CD4-positive, alpha-beta T cell treated with Interleukin-4 for 4 hours (primary cell): ENCODE data around the gene AQP12B.
"Not testable (repeated sequence)": the region's sequence is repeated elsewhere in the genome, so short reads cannot be mapped to it uniquely, and the experiment has no call there.

Source experiments
- DNase-seq: peaks from one replicate; pipeline ENCODE4 v3.0.0-alpha.2; 2020

AQP12B gene, protein sequence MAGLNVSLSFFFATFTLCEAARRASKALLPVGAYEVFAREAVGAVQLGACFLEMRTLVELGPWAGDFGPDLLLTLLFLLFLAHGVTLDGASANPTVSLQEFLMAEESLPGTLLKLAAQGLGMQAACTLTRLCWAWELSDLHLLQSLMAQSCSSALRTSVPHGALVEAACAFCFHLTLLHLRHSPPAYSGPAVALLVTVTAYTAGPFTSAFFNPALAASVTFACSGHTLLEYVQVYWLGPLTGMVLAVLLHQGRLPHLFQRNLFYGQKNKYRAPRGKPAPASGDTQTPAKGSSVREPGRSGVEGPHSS

DNA sequence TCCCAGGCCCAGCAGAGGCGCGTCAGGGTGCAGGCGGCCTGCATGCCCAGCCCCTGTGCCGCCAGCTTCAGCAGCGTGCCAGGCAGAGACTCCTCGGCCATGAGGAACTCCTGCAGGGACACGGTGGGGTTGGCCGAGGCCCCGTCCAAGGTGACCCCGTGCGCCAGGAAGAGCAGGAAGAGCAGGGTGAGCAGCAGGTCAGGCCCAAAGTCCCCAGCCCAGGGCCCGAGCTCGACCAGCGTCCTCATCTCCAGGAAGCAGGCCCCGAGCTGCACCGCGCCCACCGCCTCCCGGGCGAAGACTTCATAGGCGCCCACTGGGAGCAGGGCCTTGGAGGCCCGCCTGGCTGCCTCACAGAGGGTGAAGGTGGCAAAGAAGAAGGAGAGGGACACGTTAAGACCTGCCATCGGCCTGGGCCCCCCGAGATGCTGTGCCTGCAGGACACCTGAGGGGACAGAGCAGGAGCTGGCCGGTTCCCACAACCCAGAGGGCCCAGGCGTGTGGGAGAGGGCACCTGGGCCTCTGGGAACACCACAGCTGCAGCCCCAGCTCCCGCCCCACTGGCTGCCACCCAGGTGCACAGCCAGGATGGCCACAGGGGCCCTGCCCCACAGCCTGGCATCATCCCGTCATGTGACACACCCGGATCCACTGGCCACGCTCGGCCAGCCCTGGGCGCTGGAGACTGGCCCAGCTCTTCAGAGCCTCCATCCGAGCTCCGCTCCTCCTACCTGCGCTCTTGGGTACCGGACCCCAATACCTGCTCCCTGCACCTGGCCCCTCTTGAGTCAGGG, at the start of gene AQP12B:
Gene AQP12B, minus strand, starts transcription at position 455 of the 794 bp plus-strand sequence. Its CDS starts 48 bp downstream, at position 407.
- DNase-seq, result not testable (repeated sequence)

DNA sequence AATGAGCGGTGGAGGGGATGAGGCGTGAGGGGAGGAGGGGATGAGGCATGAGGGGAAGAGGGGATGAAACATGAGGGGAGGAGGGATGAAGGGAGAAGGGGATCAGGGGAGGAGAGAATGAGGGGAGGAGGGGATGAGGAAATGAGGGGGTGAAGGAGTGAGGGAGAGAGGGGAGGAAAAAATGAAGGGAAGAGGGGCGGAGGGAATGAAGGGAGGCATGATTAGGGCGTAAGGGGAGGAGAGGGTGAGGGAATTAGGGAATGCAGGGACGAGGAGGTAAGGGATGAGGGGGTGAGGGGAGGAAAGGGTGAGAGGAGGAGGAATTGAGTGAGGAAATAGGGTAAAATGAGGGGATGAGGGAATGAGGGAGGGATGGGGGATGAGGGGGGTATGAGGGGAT, 49.5 kb upstream of the AQP12B start:
- no peak for DNase-seq

DNA sequence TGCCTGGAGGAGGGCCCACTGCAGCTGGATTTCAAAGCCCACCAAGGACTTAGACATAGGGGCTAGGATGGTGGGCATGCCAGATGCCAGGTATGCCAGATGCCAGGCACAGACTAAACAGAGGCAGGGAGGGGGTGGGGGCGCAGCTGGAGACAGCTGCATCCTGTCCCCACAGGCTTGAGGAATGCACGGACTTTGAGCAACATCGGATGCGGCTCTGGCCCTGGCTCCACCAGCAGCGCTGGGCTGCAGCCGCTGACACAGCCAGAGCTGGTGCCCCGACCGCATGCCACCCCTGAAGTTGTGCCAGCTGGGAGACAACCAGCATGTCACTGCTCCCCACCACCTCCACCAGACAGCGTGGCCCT, 48.5 kb upstream of the AQP12B start:
- DNase-seq, result no peak

DNA sequence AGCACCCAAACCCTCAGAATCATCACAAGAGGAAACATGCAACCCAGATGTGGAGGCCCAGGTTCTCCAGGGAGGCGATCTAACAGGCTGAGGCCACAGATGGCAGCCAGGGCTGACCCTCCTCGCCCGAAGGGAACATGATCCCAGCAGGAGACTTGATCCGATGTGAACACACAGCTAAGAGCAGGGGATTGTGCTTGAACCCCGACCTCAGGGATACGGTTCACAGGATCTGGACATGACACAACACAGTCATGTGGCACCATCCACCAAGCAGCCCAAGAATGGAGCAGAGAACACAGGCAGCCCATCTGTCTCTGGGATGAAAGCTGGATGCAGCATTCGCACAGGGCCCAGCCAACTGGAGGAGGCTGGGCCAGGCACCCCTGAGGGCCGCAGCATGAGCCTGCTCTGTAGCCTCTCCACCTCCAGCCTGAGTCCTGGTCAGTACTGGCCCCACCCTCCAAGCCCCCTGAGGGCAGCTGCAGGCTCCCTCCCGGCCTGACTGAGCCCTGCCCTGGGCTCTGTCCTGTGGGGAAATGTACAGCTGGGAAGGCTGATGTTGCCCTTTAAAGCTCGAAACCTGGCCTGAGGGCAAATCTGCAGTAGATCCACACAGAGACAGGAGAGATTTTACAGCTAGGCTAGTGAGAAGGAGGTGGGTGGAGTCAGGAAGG, 48.0 kb upstream of the AQP12B start:
- no peak for DNase-seq

DNA sequence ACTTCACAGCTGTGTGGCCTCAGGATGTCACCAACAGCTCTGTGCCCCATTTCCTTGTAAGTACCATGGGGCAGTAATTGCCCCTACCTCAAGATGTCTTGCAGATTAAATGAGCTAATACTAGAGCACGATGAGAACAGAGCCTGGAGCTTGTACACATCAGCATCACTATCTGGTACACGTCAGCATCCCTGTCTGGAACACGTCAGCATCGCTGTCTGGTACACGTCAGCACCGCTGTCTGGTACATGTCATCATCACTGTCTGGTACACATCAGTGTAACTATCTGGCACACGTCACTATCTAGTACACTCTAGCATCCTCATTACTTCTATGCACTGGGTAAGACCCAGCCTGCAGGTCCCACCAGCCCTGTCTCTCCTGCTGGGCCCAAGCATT, 46.1 kb upstream of the AQP12B start:
- no peak for DNase-seq

DNA sequence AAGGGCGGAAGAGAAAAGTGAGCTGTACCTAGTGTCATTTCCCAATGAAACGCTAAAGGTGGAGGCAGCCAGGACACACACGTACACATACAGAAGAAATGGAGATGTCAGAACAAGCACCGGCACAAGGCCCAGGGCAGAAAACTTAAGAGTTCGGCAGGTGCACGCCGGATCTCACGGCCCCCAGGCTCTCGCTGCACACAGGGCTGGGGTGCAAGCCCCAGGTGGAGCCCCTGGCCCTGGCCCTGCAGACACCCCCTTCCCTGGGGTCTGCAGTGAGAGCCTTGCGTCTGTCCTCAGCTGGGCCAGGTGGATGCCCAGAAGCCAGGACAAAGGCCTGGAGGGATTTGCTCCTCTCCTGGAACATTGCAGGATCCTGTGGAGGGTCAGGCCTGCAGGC, 45.7 kb upstream of the AQP12B start:
- DNase-seq, result no peak

DNA sequence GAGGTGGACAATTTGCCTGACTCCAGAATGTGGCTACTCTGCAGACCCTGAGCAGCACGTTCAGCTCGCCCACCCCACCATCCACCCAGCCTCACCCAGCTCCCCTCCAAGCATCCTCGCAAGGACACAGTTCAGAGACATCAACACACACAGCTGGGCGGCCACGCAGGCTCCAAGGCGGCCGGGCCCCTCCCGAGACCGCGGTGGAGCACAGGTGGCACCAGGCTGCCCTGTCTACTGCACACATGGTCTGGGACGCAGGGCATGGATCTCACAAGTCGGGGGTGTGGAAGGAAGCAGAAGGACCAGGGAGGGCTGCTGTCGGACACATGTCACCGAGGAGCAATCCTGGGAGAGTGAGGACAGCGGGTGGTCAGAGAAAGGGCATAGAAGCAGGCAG, 45.2 kb upstream of the AQP12B start:
- no peak for DNase-seq

DNA sequence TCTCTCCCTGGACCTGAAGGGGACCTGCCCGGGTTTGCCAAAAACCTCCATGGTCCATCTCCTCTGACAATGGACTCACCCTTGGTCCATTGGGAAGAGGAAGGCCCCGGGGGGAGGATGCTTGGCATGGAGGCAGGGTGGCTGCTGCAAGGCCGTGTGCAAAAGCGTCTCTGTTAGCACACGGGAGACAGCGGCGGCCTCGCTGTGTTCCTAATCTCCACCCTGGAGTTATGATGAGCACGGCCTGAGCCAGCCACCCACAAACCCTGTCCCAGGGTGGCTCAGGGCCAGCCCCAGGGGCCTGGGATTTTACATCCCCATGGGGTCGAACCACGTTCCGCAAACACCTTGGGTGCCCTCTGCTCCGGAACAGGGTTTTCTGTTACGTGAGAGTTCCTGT, 44.8 kb upstream of the AQP12B start:
- no peak for DNase-seq

DNA sequence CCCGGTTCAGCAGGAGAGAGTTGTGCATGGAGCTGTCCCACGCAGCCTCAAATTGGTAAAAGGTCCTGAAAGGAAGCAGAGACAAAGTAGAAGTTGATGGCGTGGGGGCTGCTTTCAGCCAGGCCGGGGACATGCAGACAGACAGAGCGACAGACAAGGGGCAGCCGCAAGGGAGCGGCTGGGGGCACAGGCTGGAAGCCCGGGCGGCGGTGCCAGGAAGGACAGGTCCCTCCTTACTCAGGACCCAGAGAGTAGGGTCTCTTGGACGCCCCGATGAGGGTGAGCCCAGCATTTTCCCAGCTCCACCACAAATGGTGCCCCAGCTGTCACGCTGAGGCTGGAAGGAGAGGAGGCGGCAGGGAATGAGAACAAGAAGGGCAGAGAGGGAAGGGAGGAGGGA, 44.2 kb upstream of the AQP12B start:
- DNase-seq, result no peak

DNA sequence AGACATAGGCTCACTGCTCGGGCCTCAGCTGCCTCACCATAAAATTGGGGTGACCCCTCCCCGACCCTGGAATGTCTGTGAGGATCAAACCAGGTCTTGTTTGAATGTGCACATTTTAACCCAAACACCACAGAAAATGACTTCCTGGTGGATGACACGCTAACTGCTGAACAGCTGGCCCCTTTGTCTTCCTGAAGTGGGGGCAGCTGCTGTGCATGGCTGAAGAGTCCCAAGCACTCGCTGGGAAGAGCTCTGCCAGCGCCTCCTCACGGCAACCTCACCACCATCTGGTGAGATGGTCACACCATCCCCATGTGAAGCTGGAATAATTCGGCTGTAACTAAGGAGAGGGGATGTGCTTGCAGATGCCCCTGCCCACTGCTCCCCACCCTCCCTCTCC, 43.0 kb upstream of the AQP12B start:
- DNase-seq, result no peak

DNA sequence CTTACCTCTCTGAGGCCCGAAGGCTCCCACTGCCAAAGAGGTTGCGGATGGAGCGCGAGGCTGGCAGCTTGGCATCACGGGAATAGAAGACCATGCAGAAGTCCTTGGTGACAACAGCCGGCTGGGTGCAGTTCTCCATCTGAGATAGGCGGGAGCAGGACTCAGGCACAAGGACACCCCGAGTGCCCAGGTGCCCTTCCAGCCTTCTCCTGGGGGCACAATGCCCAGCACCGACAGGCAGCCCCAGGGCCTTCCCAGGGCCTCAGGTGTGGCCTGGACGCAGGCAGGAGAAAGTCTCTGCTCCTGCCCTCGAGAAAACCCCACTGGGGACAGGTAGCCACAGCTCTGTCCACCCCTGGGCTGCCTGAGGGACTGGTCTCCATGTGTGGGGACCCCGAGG, 42.6 kb upstream of the AQP12B start:
- no peak for DNase-seq

DNA sequence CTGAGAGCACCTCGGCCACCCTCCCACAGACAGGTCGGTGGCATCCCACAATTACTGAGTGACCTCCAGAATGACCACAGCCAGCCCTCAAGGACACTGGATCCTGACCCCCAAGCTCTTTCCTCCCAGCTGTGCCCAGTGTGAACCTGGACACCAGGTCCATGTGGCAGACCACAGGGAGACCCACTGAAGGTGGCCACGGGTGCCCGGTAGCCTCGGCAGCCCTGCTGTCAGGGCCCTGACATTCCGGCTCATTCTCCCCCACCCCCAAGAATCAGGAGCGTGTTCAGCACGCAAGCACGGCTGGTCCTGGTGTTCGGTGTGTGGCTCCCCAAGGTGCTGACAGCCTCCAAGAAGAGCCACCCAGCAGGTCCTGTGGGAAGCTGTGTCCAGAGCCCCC, 41.7 kb upstream of the AQP12B start:
- DNase-seq, result no peak

DNA sequence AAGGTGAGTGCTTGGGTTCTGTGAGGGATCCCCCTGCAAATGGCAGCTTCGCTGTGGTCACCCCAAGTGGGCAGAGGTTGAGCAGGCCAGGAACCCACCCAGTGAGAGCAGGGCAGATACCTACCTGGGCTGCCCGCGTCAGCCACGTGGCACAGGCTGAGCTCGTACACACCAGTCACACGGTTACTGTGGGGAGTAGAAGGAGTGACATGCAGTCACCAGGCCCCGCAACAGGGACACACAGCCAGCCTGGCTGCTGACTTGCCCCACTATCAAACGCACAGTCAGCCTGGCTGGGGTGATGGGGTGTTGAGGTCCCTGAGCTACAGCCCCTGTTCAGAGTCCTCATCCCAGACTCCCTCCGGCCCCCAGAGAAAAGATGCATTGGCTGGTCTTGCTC, 41.2 kb upstream of the AQP12B start:
- no peak for DNase-seq

DNA sequence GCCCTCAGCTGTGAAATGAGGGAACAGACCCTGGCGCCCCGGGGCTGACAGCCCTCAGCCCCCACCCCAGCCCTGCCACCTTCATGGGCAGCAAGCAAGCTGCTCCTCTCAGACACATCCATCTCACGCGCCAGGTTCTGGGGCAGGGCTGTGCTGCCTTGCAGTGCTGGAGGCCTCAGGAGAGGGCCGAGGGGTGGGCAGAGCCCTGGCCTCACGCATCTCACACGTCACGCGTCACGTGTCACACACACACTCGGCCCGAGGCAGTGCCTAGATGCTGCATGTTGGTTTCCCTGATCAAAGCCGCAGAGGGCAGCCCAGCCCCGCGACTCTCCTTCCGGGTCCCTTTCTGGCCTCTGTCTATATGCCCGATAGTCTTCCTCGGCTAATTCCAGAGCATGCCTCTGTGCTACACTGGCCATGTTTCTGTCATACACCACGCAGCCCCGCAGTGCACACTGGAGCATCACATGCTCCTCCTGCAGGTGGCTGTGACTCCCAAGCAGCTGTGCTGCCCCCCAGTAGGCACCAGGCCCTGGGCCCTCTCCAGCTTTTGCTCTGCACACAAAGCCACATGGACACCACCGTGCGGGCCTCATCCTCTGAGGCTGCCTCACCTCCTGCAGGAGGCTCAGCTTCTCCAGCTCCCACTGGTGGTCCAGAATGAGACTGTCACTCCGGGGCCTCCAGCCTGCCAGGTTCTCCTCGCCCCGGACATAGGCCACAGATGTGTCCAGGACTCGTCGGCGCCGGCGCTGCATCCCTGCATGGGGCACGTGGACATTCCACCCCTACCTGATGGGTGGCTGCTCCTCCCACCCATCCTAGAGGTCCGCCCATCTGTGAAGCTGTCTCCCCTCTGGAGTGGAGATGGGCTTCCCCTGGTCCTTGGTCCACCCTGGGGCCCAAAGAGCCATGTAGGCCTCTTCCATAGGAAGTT, 40.4 kb upstream of the AQP12B start:
- no peak for DNase-seq

DNA sequence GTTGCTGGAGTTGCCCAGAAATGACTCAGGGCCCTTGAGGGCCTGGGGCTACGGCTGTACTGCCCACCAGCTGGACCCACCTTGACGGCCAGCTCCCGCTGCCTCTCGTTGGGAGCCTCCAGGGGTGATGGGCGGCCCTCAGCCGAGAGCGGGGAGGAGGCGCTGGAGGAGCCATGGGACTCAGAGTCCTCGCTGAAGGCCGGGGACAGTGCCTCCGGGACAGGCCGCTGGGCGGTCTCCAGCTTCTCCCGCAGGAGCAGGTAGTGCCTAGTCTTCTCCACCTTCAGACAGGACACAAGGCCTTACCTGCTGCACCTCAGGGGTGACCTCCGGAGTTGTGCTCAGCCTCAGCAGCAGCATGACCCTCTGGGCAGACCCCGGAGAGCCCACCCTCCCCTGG, 39.7 kb upstream of the AQP12B start:
- DNase-seq, result no peak

DNA sequence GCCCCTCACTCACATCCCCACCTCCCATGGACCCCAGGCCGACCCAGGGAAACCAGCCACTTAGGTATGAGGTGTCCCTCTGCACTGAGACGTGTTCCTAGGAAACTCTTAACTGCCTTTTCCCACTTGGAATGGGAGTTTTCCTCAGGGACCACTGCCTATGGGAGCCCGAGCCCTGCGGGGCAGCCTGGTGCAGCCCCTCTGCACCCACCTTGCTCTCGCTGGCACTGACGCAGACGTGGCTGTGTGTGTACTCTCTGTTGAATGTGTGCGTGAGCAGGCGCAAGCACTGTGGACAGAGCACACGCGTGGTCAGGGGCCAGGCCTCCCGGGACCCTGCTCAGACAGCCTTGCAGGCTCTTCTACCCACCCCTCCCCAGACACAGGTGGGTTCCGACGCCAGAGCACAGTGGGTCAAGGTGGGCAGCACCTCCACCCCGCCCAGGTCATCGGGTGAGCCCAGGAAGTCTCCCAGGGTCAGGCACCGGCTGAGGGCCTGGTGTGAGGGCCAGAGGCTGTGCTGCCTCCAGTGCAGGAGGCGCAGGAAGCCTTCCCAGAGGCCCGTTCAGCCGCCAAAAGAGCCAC, 39.0 kb upstream of the AQP12B start:
- no peak for DNase-seq

DNA sequence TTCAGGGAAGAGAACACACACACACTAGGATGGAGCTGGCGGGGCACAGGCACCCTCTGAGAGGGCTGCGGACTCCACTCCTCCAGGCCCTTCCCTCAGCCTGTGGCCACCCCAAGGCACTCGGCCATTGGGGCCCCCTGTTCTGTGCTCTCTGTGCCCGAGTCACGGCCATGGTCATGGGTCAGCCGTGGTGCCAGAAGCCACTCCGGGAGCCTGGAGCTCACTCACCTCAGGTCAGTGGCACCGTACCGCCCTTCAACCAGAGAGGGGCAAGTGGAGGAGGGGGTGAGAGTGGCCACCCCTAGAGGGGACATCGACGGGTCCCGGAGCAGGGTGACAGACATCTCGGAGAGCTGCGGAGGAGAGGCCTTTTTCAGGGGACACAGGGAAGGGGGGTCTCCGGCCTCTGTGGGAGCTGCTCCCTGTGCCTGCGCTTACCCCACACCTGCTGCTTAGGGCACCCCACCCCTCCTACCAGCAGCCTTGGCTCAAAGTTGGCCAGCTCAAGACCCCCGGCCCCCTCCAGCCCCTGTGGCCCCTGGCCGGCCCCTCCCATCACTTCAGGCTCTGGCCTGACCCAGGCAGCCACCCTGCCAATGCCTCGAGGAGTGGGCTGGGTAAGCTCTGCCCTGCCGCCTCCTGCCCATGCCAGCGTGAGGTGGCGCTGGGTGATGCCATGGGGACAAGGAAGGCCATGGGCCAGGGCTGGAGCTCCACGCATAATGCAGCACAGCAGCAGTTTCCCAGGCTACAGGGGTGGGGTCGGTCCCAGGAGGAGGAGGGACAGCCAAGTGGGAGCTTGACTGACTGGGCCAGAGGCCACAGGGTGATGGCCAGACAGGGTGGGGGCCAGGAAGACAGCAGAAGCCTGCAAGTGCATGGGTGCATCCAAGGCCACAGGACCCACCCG, 38.3 kb upstream of the AQP12B start:
- no peak for DNase-seq

DNA sequence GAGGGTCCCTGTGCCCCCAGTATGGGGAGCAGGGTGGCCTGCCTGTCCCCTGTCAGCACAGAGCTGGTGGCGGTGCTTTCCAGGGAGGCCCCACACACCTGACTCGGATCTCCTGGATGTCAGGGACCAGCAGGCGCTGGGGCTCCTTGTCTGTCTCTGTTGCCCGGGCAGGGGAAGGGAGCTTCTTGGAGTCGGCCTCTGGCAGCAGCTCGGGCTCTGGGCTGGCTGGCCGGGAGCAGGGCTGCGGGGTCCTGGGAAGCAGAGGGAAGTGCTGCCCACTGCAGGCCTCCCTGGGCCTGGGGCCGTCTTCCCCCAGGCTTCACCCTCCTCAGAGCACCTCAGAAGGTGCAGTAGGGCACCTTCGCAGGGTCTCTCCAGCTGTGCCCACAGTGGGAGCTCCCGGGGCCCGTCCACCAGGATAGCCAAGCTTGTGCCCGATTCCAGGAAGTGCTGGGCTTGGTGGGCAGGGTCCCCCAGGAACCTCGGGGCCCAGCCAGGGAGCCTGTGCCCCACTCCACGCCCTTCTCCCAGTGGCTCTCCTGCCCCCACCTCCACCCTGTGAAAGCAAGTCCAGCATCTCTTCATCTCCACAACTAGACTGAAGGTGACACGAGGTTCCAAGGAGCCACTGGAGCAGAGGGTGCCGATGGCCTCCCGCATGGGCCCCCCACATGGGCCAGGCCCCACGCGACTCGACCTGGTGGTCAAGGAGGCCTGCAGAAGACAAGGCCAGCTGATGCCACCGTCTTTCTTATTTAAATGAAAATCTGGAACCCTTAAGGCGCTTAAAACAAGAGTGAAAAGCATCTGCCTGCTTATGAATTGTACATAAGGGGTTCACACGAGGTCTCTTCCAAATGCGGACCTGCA, 37.2 kb upstream of the AQP12B start:
- DNase-seq, result no peak

DNA sequence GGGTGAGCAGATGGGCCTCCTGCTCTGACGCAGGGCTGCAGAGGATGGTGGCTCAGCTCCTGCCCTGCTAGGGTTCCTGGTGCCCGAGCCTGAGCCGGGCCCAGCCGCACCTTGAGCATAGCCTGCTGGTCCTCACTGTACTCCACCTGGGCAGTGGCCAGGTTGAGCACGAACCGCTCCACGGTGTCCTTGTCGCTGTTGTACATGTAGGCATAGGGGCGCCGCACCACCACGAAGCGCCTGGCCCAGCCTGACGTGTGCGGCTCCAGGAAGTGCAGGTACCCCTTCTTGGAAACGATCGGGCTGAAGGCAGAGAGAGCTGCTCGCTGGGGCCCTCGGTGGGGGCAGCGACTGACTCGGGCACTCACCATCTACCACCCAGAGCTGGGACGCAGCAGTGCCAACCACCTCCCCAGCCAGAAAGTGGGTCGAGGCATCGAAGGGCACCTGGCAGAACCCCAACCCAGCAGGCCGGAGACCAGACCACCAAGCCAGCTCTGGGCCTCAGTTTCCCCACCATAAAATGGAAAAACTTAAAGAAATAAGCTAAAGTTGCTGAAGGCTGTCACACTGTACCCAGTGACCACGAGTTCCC, 36.3 kb upstream of the AQP12B start:
- no peak for DNase-seq
